Panc1 (cell line): ENCODE results near the gene EXO5. TPM values are rescaled to one million over a fixed set of nuclear protein-coding genes. Genes with fewer than 3 reads are reported as not detected.
"Not testable (repeated sequence)": the region's sequence is repeated elsewhere in the genome, so short reads cannot be mapped to it uniquely, and the experiment has no call there.

Experiments used
- ATAC-seq: fragments of 200-7000 bp; cut with Tn5 transposase; 2 replicates; pipeline ENCODE4 v1.9.1; 2020; ENCODE audit warnings: mild to moderate bottlenecking, moderate library complexity
- BruUV-seq: library from RNA; stranded (reverse); fragments of 400-500 nt; replicated peaks from 2 replicates; lab custom pipeline; 2021; lab: Mats Ljungman, UMichigan
- CTCF ChIA-PET: fragments of 300-600 bp; sonication (Branson Sonifier 250); formaldehyde crosslinking; loops from one replicate; lab custom pipeline; 2022; ENCODE audit warnings: antibody characterized with exemption; lab: Charles Lee
- POLR2A ChIA-PET: fragments of 300-600 bp; sonication (Branson Sonifier 250); formaldehyde crosslinking; loops from one replicate; lab custom pipeline; 2022; ENCODE audit warnings: antibody characterized with exemption; lab: Charles Lee
- DNase-seq: peaks from one replicate; pipeline ENCODE4 v3.0.0-alpha.2; 2010; ENCODE audit warnings: low read depth, low spot score
- H3K27ac ChIP-seq: 2 replicates; pipeline ENCODE4 v1.5.1; 2011; ENCODE audit warnings: mild to moderate bottlenecking, low read length, inconsistent platforms
- H3K27me3 ChIP-seq: fragments of 200-500 bp; sonication (Bioruptor generic); 2 replicates; pipeline ENCODE4 v1.6.0; 2014; ENCODE audit warnings: low read length, inconsistent platforms; ENCODE audit not compliant: control insufficient read depth, insufficient read depth
- H3K36me3 ChIP-seq: fragments of 200-500 bp; sonication (Bioruptor generic); 2 replicates; pipeline ENCODE4 v1.5.1; 2014; ENCODE audit warnings: inconsistent platforms, mild to moderate bottlenecking, low read length, moderate library complexity; ENCODE audit not compliant: control insufficient read depth, insufficient read depth
- H3K4me1 ChIP-seq: 2 replicates; pipeline ENCODE4 v1.5.1; 2011; ENCODE audit warnings: inconsistent platforms, mild to moderate bottlenecking, low read length, moderate library complexity; ENCODE audit not compliant: control insufficient read depth, insufficient read depth
- H3K4me3 ChIP-seq, 2 experiments: 2 replicates each; pipeline ENCODE4 v1.5.1; 2011 to 2012; ENCODE audit warnings: low read depth in 2 of 2, low read length in 2 of 2, mild to moderate bottlenecking in 2 of 2, inconsistent platforms in 1 of 2, moderate library complexity in 1 of 2
- H3K9me3 ChIP-seq: fragments of 200-500 bp; sonication (Bioruptor generic); 2 replicates; pipeline ENCODE4 v1.5.1; 2014; ENCODE audit warnings: low read depth, mild to moderate bottlenecking, inconsistent platforms, low read length, moderate library complexity; ENCODE audit not compliant: control insufficient read depth, insufficient read depth
- CTCF ChIP-seq: fragments of 450-650 bp; IDR thresholded peaks from 2 replicates; pipeline ENCODE4 v1.5.1; 2017; ENCODE audit warnings: mild to moderate bottlenecking
- POLR2AphosphoS5 ChIP-seq: IDR thresholded peaks from 2 replicates; pipeline ENCODE4 v1.6.1; 2012; ENCODE audit warnings: mild to moderate bottlenecking, low read depth, low read length, moderate library complexity
- SIN3A ChIP-seq: IDR thresholded peaks from 2 replicates; pipeline ENCODE4 v1.6.1; 2012; ENCODE audit warnings: low read depth, mild to moderate bottlenecking, low read length, moderate library complexity, borderline replicate concordance; ENCODE audit not compliant: insufficient read depth
- TCF7L2 ChIP-seq: IDR thresholded peaks from 2 replicates; pipeline ENCODE4 v1.6.1; 2011; ENCODE audit warnings: mild to moderate bottlenecking, low read depth, low read length, inconsistent platforms
- in situ Hi-C: cut with HindIII; loops from 2 replicates; pipeline ENCODE4 v1.10.0; 2016; ENCODE audit warnings: low sequenced_read_pairs, low pct_unique_long_range_greater_than_20kb
- intact Hi-C: fragments of 100-400 bp; cut with micrococcal nuclease; formaldehyde crosslinking; loops from one replicate; pipeline ENCODE4 v1.10.0; 2022; ENCODE audit not compliant: unreplicated experiment
- total RNA-seq: library from RNA; stranded (reverse); gene quantifications from one replicate; pipeline ENCODE4 v1.2.1, GENCODE V29; 2021; ENCODE audit not compliant: unreplicated experiment
- TF ChIP-seq, protein P1 (sequence below), 2 experiments: IDR thresholded peaks; 2 replicates each; pipeline ENCODE4 v1.6.1; 2011 to 2012; ENCODE audit warnings: low read depth in 2 of 2, control low read depth in 1 of 2, low read length in 1 of 2, mild to moderate bottlenecking in 1 of 2, moderate library complexity in 1 of 2; ENCODE audit not compliant: insufficient read depth in 1 of 2

EXO5 gene
- total RNA-seq, 1 experiment from 2014 or later, result 17.9 TPM

GRCh38 chr1:40546957-40547356 is 38.4 kb downstream of the EXO5 start:
- in situ Hi-C loops, result no loop called here
- no peak for DNase-seq

GRCh38 chr1:40553017-40553416 is 44.5 kb downstream of the EXO5 start:
- CTCF ChIA-PET, result no interaction called here
- intact Hi-C loops, result no loop called here
- Histone ChIP-seq H3K9me3 (no peaks in the 10 kb centered on the region), H3K36me3 (no peaks in the 10 kb centered on the region), H3K4me3 (no peak overlapping the region), H3K4me1 (no peaks in the 10 kb centered on the region), H3K27me3 (no peaks in the 10 kb centered on the region), H3K27ac (no peak overlapping the region)
- no peak for DNase-seq
- TF ChIP-seq CTCF, result no peak
- TF ChIP-seq SIN3A, result no peak
- no peak for TF ChIP-seq TCF7L2
- TF ChIP-seq, protein P1, sequence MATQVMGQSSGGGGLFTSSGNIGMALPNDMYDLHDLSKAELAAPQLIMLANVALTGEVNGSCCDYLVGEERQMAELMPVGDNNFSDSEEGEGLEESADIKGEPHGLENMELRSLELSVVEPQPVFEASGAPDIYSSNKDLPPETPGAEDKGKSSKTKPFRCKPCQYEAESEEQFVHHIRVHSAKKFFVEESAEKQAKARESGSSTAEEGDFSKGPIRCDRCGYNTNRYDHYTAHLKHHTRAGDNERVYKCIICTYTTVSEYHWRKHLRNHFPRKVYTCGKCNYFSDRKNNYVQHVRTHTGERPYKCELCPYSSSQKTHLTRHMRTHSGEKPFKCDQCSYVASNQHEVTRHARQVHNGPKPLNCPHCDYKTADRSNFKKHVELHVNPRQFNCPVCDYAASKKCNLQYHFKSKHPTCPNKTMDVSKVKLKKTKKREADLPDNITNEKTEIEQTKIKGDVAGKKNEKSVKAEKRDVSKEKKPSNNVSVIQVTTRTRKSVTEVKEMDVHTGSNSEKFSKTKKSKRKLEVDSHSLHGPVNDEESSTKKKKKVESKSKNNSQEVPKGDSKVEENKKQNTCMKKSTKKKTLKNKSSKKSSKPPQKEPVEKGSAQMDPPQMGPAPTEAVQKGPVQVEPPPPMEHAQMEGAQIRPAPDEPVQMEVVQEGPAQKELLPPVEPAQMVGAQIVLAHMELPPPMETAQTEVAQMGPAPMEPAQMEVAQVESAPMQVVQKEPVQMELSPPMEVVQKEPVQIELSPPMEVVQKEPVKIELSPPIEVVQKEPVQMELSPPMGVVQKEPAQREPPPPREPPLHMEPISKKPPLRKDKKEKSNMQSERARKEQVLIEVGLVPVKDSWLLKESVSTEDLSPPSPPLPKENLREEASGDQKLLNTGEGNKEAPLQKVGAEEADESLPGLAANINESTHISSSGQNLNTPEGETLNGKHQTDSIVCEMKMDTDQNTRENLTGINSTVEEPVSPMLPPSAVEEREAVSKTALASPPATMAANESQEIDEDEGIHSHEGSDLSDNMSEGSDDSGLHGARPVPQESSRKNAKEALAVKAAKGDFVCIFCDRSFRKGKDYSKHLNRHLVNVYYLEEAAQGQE (IDR thresholded peaks at IDR 0.05; ENCODE audit: insufficient read depth in 1 of 2, low read depth in 2 of 2, low read length in 1 of 2), result no peak
- TF ChIP-seq POLR2AphosphoS5, result no peak
- ATAC-seq, result no peak
- POLR2A ChIA-PET, result no interaction called here
- in situ Hi-C loops, result no loop called here
- BruUV-seq, result no TSS peak

More at GRCh38 chr1:40546957-40547356, 38.4 kb downstream of the EXO5 start:
- H3K27me3 ChIP-seq, result no peaks in the 10 kb centered on the region
- no peak for ATAC-seq
- POLR2A ChIA-PET, result no interaction called here
- no peaks in the 10 kb centered on the region; the same call in 1 of the 2 replicates for H3K36me3 ChIP-seq
- TF ChIP-seq CTCF (no peak), TCF7L2 (no peak), POLR2AphosphoS5 (no peak), SIN3A (no peak)
- TF ChIP-seq, protein P1 (IDR thresholded peaks at IDR 0.05; ENCODE audit: insufficient read depth in 1 of 2, low read depth in 2 of 2, low read length in 1 of 2), result no peak
- peaks cover 34% of the 10 kb centered on the region for H3K9me3 ChIP-seq
- no TSS peak for BruUV-seq
- H3K27ac ChIP-seq, result no peak overlapping the region
- H3K4me3 ChIP-seq, result no peak overlapping the region
- intact Hi-C loops, result no loop called here
- CTCF ChIA-PET, result no interaction called here
- H3K4me1 ChIP-seq, result no peaks in the 10 kb centered on the region

DNA sequence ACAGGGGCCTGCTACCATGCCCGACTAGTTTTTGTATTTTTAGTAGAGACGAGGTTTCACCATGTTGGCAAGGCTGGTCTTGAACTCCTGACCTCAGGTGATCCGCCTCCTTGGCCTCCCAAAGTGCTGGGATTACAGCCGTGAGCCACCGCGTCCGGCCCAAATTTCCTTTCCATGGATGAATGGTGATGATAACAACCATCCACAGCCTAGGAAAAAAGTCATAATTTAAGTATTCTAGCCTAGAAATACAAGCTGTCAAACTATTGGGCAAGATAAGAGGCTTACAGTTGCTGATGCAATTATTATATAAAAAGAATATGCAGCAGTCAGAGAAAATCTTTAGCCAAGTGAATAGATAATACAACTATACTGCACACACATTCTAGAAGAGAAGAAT is 46.2 kb downstream of the EXO5 start:
- BruUV-seq, H3K4me1 ChIP-seq, H3K27ac ChIP-seq, H3K4me3 ChIP-seq, H3K27me3 ChIP-seq, H3K36me3 ChIP-seq, intact Hi-C loops, in situ Hi-C loops, ATAC-seq, DNase-seq, H3K9me3 ChIP-seq, CTCF ChIA-PET: not testable (repeated sequence)
- POLR2A ChIA-PET, result interaction anchor here (0.5 kb wide), 1 partner anchor 1392 kb away, joined by 5 read pairs; no protein-coding TSS in a partner anchor
